ENCODE measurements around the gene KDM3A.

The KDM3A gene

DNA sequence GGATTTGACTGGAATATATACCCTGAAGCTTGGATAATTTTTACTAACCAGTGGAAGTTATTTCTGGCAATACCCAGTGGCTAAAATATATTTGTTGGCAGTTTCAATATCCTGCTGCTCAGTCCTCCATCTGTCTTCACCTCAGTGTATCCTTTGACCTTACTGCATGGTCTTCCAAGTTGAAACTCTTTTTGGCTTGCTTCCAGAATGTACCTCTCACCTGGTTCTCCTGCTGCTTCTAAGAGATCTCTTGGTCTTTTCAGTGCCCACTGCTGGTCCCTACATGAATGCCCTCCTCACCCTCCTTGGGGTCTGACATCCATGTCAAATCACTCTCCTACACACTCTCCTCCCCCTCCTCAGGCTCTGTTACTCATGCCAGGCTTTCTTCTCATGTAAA is 4.8 kb upstream of the KDM3A start:
- DNase-seq (ENCODE audit: extremely low read depth, insufficient read length) = no peak
- no peak overlapping the region for H3K4me3 ChIP-seq (replicated peaks; ENCODE audit: low read depth, low read length)
- TF ChIP-seq, protein P1, sequence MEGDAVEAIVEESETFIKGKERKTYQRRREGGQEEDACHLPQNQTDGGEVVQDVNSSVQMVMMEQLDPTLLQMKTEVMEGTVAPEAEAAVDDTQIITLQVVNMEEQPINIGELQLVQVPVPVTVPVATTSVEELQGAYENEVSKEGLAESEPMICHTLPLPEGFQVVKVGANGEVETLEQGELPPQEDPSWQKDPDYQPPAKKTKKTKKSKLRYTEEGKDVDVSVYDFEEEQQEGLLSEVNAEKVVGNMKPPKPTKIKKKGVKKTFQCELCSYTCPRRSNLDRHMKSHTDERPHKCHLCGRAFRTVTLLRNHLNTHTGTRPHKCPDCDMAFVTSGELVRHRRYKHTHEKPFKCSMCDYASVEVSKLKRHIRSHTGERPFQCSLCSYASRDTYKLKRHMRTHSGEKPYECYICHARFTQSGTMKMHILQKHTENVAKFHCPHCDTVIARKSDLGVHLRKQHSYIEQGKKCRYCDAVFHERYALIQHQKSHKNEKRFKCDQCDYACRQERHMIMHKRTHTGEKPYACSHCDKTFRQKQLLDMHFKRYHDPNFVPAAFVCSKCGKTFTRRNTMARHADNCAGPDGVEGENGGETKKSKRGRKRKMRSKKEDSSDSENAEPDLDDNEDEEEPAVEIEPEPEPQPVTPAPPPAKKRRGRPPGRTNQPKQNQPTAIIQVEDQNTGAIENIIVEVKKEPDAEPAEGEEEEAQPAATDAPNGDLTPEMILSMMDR (IDR thresholded peaks at IDR 0.05; ENCODE audit: insufficient read depth, low read length, poor library complexity, severe bottlenecking) = no peak
- H3K36me3 ChIP-seq (ENCODE audit: control insufficient read depth, insufficient read depth, low read length) = no peaks in the 10 kb centered on the region
- no peaks in the 10 kb centered on the region for H3K27me3 ChIP-seq (replicated peaks; ENCODE audit: control insufficient read depth, insufficient read depth, low read length)

- TF ChIP-seq, protein P1 (IDR thresholded peaks at IDR 0.05; ENCODE audit: insufficient read depth, low read length, poor library complexity, severe bottlenecking) = no peak
- DNase-seq (ENCODE audit: extremely low read depth, insufficient read length) = peak; percentile 4
- Histone ChIP-seq H3K27me3 (replicated peaks; ENCODE audit: control insufficient read depth, insufficient read depth, low read length) (no peaks in the 10 kb centered on the region), H3K4me3 (replicated peaks; ENCODE audit: low read depth, low read length) (no peak overlapping the region), H3K36me3 (ENCODE audit: control insufficient read depth, insufficient read depth, low read length) (no peaks in the 10 kb centered on the region; the same call in none of the 2 replicates)
Observed at GRCh38 chr2:86439879-86440630, 1.1 kb upstream of the KDM3A start.

GRCh38 chr2:86441392-86441881 is 266 bp downstream of the KDM3A start:
- no peak for DNase-seq (ENCODE audit: extremely low read depth, insufficient read length)
- no peaks in the 10 kb centered on the region; the same call in none of the 2 replicates for H3K36me3 ChIP-seq (ENCODE audit: control insufficient read depth, insufficient read depth, low read length)
- TF ChIP-seq, protein P1 (IDR thresholded peaks at IDR 0.05; ENCODE audit: insufficient read depth, low read length, poor library complexity, severe bottlenecking) = no peak
- peak overlapping the region; percentile 88 for H3K4me3 ChIP-seq (replicated peaks; ENCODE audit: low read depth, low read length)
- H3K27me3 ChIP-seq (replicated peaks; ENCODE audit: control insufficient read depth, insufficient read depth, low read length) = no peaks in the 10 kb centered on the region

DNA sequence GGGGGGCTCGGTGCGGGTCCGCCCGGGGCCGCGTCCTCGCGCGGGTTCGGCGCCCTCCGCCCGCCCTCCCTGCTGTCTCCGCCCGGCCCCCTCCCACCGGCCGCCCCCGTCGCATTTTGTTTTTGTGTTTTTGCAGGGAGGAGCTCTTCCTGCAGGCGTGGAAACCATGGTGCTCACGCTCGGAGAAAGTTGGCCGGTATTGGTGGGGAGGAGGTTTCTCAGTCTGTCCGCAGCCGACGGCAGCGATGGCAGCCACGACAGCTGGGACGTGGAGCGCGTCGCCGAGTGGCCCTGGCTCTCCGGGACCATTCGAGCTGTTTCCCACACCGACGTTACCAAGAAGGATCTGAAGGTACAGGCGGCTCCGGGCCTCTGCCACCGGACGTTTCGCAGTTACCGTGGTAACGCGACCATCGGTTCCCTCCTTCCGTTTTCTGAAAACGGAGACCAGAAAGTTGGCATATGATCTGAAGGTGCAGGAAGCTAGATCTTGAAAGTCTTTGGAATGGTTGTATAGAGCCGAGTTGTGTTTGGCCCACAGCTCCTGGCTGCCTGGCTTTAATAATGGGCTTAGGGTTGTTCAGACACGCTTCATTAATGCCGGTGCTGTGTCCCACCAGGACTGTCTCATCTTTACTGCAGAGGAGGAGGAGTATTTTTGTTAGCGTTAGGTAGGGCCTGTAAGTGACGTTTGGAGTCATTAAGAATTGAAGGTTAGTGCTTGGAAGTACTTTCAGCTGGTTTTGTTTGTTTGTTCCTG is 891 bp downstream of the KDM3A start:
- Histone ChIP-seq H3K4me3 (replicated peaks; ENCODE audit: low read depth, low read length) (peak overlapping the region; percentile 88), H3K27me3 (replicated peaks; ENCODE audit: control insufficient read depth, insufficient read depth, low read length) (no peaks in the 10 kb centered on the region), H3K36me3 (ENCODE audit: control insufficient read depth, insufficient read depth, low read length) (no peaks in the 10 kb centered on the region; the same call in none of the 2 replicates)
- DNase-seq (ENCODE audit: extremely low read depth, insufficient read length) = peak; percentile 78
- TF ChIP-seq, protein P1 (IDR thresholded peaks at IDR 0.05; ENCODE audit: insufficient read depth, low read length, poor library complexity, severe bottlenecking) = no peak

DNA sequence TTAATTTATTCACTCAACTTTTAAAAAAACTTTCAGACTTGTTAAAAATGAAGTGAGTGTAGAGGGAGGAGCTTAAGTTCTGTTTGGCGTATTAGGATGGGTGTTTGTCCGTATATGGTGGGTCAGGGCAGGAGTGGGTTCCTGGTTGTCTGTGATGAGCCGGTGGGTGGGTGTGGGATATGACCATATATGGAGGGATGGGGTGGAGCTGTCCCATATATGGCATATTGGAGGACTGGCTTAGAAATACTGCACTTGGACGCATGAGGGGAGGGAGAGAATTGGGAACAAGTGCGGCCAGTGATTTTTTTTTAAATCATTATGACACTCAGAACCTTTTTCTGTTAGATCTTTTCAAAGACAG is 1.5 kb downstream of the KDM3A start:
- Histone ChIP-seq H3K4me3 (replicated peaks; ENCODE audit: low read depth, low read length) (peak overlapping the region; percentile 88), H3K27me3 (replicated peaks; ENCODE audit: control insufficient read depth, insufficient read depth, low read length) (no peaks in the 10 kb centered on the region), H3K36me3 (ENCODE audit: control insufficient read depth, insufficient read depth, low read length) (no peaks in the 10 kb centered on the region; the same call in none of the 2 replicates)
- peak; percentile 65 for DNase-seq (ENCODE audit: extremely low read depth, insufficient read length)
- TF ChIP-seq, protein P1 (IDR thresholded peaks at IDR 0.05; ENCODE audit: insufficient read depth, low read length, poor library complexity, severe bottlenecking) = no peak
